Rectal smooth muscle tissue (tissue), 1 donor: ENCODE measurements around the gene ERVW-1.

Experiments
- H3K27ac ChIP-seq: one replicate; pipeline ENCODE4 v1.7.0; 2013; ENCODE audit warnings: low read depth, low read length, inconsistent platforms
- H3K27me3 ChIP-seq: one replicate; pipeline ENCODE4 v1.7.0; 2013; ENCODE audit warnings: low read length; ENCODE audit not compliant: control insufficient read depth, insufficient read depth
- H3K36me3 ChIP-seq: one replicate; pipeline ENCODE4 v1.7.0; 2013; ENCODE audit warnings: low read length; ENCODE audit not compliant: control insufficient read depth, insufficient read depth
- H3K4me1 ChIP-seq: one replicate; pipeline ENCODE4 v1.7.0; 2013; ENCODE audit warnings: low read length; ENCODE audit not compliant: control insufficient read depth, insufficient read depth
- H3K4me3 ChIP-seq: one replicate; pipeline ENCODE4 v1.7.0; 2013; ENCODE audit warnings: low read length
- H3K9ac ChIP-seq: one replicate; pipeline ENCODE4 v1.7.0; 2013; ENCODE audit warnings: low read length

ERVW-1 gene

GRCh38 chr7:92436612-92437445 is 40.9 kb downstream of the ERVW-1 start:
- no peak overlapping the region for H3K9ac ChIP-seq
- no peaks in the 10 kb centered on the region for H3K4me1 ChIP-seq
- no peaks in the 10 kb centered on the region for H3K27me3 ChIP-seq
- no peak overlapping the region for H3K27ac ChIP-seq
- no peak overlapping the region for H3K4me3 ChIP-seq
- no peaks in the 10 kb centered on the region for H3K36me3 ChIP-seq

GRCh38 chr7:92435542-92435941 is 42.2 kb downstream of the ERVW-1 start:
- no peaks in the 10 kb centered on the region for H3K4me1 ChIP-seq
- no peaks in the 10 kb centered on the region for H3K27me3 ChIP-seq
- no peak overlapping the region for H3K9ac ChIP-seq
- no peak overlapping the region for H3K27ac ChIP-seq
- H3K4me3 ChIP-seq = no peak overlapping the region
- H3K36me3 ChIP-seq = no peaks in the 10 kb centered on the region

- H3K9ac ChIP-seq = no peak overlapping the region
- no peaks in the 10 kb centered on the region for H3K4me1 ChIP-seq
- no peaks in the 10 kb centered on the region for H3K36me3 ChIP-seq
- no peak overlapping the region for H3K27ac ChIP-seq
- no peak overlapping the region for H3K4me3 ChIP-seq
- no peaks in the 10 kb centered on the region for H3K27me3 ChIP-seq
Observed at GRCh38 chr7:92433019-92433418, 44.7 kb downstream of the ERVW-1 start.

- Histone ChIP-seq H3K9ac (no peak overlapping the region), H3K4me3 (no peak overlapping the region), H3K4me1 (no peaks in the 10 kb centered on the region), H3K27ac (no peak overlapping the region), H3K27me3 (no peaks in the 10 kb centered on the region), H3K36me3 (no peaks in the 10 kb centered on the region)
Observed at GRCh38 chr7:92432299-92432946, 45.3 kb downstream of the ERVW-1 start.

GRCh38 chr7:92427193-92427592 is 50.6 kb downstream of the ERVW-1 start:
- no peak overlapping the region for H3K9ac ChIP-seq
- no peak overlapping the region for H3K27ac ChIP-seq
- H3K4me1 ChIP-seq = no peaks in the 10 kb centered on the region
- no peaks in the 10 kb centered on the region for H3K27me3 ChIP-seq
- no peak overlapping the region for H3K4me3 ChIP-seq
- H3K36me3 ChIP-seq = no peaks in the 10 kb centered on the region

- H3K4me3 ChIP-seq = no peak overlapping the region
- no peaks in the 10 kb centered on the region for H3K36me3 ChIP-seq
- H3K4me1 ChIP-seq = no peaks in the 10 kb centered on the region
- H3K27me3 ChIP-seq = no peaks in the 10 kb centered on the region
- H3K9ac ChIP-seq = no peak overlapping the region
- no peak overlapping the region for H3K27ac ChIP-seq
Observed at GRCh38 chr7:92425311-92425947, 52.3 kb downstream of the ERVW-1 start.

GRCh38 chr7:92423710-92424131 is 54.0 kb downstream of the ERVW-1 start:
- Histone ChIP-seq H3K27me3 (no peaks in the 10 kb centered on the region), H3K27ac (no peak overlapping the region), H3K36me3 (no peaks in the 10 kb centered on the region), H3K9ac (no peak overlapping the region), H3K4me3 (no peak overlapping the region), H3K4me1 (no peaks in the 10 kb centered on the region)

- H3K4me3 ChIP-seq = no peak overlapping the region
- H3K36me3 ChIP-seq = no peaks in the 10 kb centered on the region
- no peak overlapping the region for H3K9ac ChIP-seq
- H3K27me3 ChIP-seq = no peaks in the 10 kb centered on the region
- no peak overlapping the region for H3K27ac ChIP-seq
- no peaks in the 10 kb centered on the region for H3K4me1 ChIP-seq
Observed at GRCh38 chr7:92422926-92423325, 54.8 kb downstream of the ERVW-1 start.

- Histone ChIP-seq H3K36me3 (no peaks in the 10 kb centered on the region), H3K9ac (no peak overlapping the region), H3K4me3 (no peak overlapping the region), H3K4me1 (no peaks in the 10 kb centered on the region), H3K27me3 (no peaks in the 10 kb centered on the region), H3K27ac (no peak overlapping the region)
Observed at GRCh38 chr7:92421676-92422435, 55.9 kb downstream of the ERVW-1 start.
